Effector memory CD4-positive, alpha-beta T cell (primary cell): ENCODE measurements around the gene GMCL1.
A peak's percentile ranks its signal among the peaks of the same experiment; 100 is the strongest.
"Not testable (repeated sequence)": the region's sequence is repeated elsewhere in the genome, so short reads cannot be mapped to it uniquely, and the experiment has no call there.

ENCODE experiments used
- DNase-seq, 3 donors: peaks; one replicate each; pipeline ENCODE4 v3.0.0-alpha.2; 2020
- H3K27ac ChIP-seq: 2 replicates; pipeline ENCODE4 v1.7.0; 2013; ENCODE audit warnings: mild to moderate bottlenecking, low read length, moderate library complexity; ENCODE audit not compliant: insufficient read depth, poor library complexity, severe bottlenecking
- H3K27me3 ChIP-seq: replicated peaks from 2 replicates; pipeline ENCODE4 v1.7.0; 2013; ENCODE audit warnings: mild to moderate bottlenecking, low read length; ENCODE audit not compliant: insufficient read depth, control insufficient read depth, poor library complexity, severe bottlenecking
- H3K36me3 ChIP-seq: 2 replicates; pipeline ENCODE4 v1.7.0; 2013; ENCODE audit warnings: mild to moderate bottlenecking, low read length, moderate library complexity; ENCODE audit not compliant: control insufficient read depth, insufficient read depth
- H3K4me1 ChIP-seq: 2 replicates; pipeline ENCODE4 v1.7.0; 2013; ENCODE audit warnings: low read length, mild to moderate bottlenecking; ENCODE audit not compliant: control insufficient read depth, insufficient read depth, poor library complexity, severe bottlenecking
- H3K4me3 ChIP-seq: 2 replicates; pipeline ENCODE4 v1.7.0; 2013; ENCODE audit warnings: low read length, low read depth, mild to moderate bottlenecking; ENCODE audit not compliant: insufficient read depth, poor library complexity, severe bottlenecking
- H3K9me3 ChIP-seq: 2 replicates; pipeline ENCODE4 v1.7.0; 2013; ENCODE audit warnings: mild to moderate bottlenecking, low read length, moderate library complexity; ENCODE audit not compliant: control insufficient read depth

The GMCL1 gene

GRCh38 chr2:69846182-69847067, 17.0 kb downstream of the GMCL1 start:
- H3K36me3 ChIP-seq, result peaks cover 40% of the 10 kb centered on the region
- no peak overlapping the region for H3K4me3 ChIP-seq
- H3K27me3 ChIP-seq, result no peaks in the 10 kb centered on the region
- no peaks in the 10 kb centered on the region for H3K9me3 ChIP-seq
- H3K4me1 ChIP-seq, result no peaks in the 10 kb centered on the region
- no peak for DNase-seq
- H3K27ac ChIP-seq, result no peak overlapping the region

- Histone ChIP-seq H3K9me3 (no peaks in the 10 kb centered on the region), H3K36me3 (peaks cover 40% of the 10 kb centered on the region), H3K4me3 (no peak overlapping the region), H3K4me1 (no peaks in the 10 kb centered on the region), H3K27ac (no peak overlapping the region), H3K27me3 (no peaks in the 10 kb centered on the region)
- no peak for DNase-seq
Observed at GRCh38 chr2:69847068-69847828, 17.8 kb downstream of the GMCL1 start.

- H3K27ac ChIP-seq, result no peak overlapping the region
- H3K36me3 ChIP-seq, result peaks cover 50% of the 10 kb centered on the region
- H3K9me3 ChIP-seq, result no peaks in the 10 kb centered on the region
- H3K4me1 ChIP-seq, result no peaks in the 10 kb centered on the region
- no peak overlapping the region for H3K4me3 ChIP-seq
- no peak for DNase-seq
- H3K27me3 ChIP-seq, result no peaks in the 10 kb centered on the region
Observed at GRCh38 chr2:69848186-69848790, 18.8 kb downstream of the GMCL1 start.

GRCh38 chr2:69858261-69858660, 28.8 kb downstream of the GMCL1 start:
- Histone ChIP-seq H3K36me3 (peaks cover 12% of the 10 kb centered on the region), H3K4me1 (no peaks in the 10 kb centered on the region), H3K27me3 (no peaks in the 10 kb centered on the region), H3K4me3 (no peak overlapping the region), H3K27ac (no peak overlapping the region), H3K9me3 (no peaks in the 10 kb centered on the region)
- no peak for DNase-seq

- Histone ChIP-seq H3K27ac (no peak overlapping the region), H3K9me3 (no peaks in the 10 kb centered on the region), H3K27me3 (no peaks in the 10 kb centered on the region), H3K4me1 (no peaks in the 10 kb centered on the region), H3K4me3 (no peak overlapping the region), H3K36me3 (peaks cover 33% of the 10 kb centered on the region)
- no peak for DNase-seq
Observed at GRCh38 chr2:69863298-69863697, 33.8 kb downstream of the GMCL1 start.

- no peaks in the 10 kb centered on the region for H3K27me3 ChIP-seq
- H3K4me1 ChIP-seq, result no peaks in the 10 kb centered on the region
- H3K4me3 ChIP-seq, result no peak overlapping the region
- H3K36me3 ChIP-seq, result no peaks in the 10 kb centered on the region
- H3K27ac ChIP-seq, result no peak overlapping the region
- H3K9me3 ChIP-seq, result no peaks in the 10 kb centered on the region
- DNase-seq, result no peak
Observed at GRCh38 chr2:69888451-69888850, 59.0 kb downstream of the GMCL1 start.

- H3K27ac ChIP-seq, result no peak overlapping the region
- DNase-seq, result no peak
Observed at GRCh38 chr2:69889302-69889701, 59.8 kb downstream of the GMCL1 start.

GRCh38 chr2:69890881-69891280, 61.4 kb downstream of the GMCL1 start:
- peaks cover 10% of the 10 kb centered on the region for H3K4me1 ChIP-seq
- DNase-seq, result no peak
- no peak overlapping the region for H3K27ac ChIP-seq
- H3K36me3 ChIP-seq, result peaks cover under 1% of the 10 kb centered on the region
- no peaks in the 10 kb centered on the region for H3K9me3 ChIP-seq
- no peak overlapping the region for H3K4me3 ChIP-seq
- H3K27me3 ChIP-seq, result no peaks in the 10 kb centered on the region

More at GRCh38 chr2:69889302-69889701, 59.8 kb downstream of the GMCL1 start:
- H3K27me3 ChIP-seq, result no peaks in the 10 kb centered on the region
- H3K4me3 ChIP-seq, result no peak overlapping the region
- peaks cover under 1% of the 10 kb centered on the region for H3K4me1 ChIP-seq
- no peaks in the 10 kb centered on the region for H3K9me3 ChIP-seq
- H3K36me3 ChIP-seq, result no peaks in the 10 kb centered on the region

- H3K4me1 ChIP-seq, H3K9me3 ChIP-seq, H3K27me3 ChIP-seq, H3K27ac ChIP-seq, DNase-seq: not testable (repeated sequence)
- peaks cover 20% of the 10 kb centered on the region for H3K36me3 ChIP-seq
- peak overlapping the region; percentile 97 for H3K4me3 ChIP-seq
Observed at GRCh38 chr2:69892838-69893424, 63.5 kb downstream of the GMCL1 start.
